AG04450 (cell line): Measurements from ENCODE around the gene FARP1. TPM values are rescaled to one million over a fixed set of nuclear protein-coding genes. Genes with fewer than 3 reads are reported as not detected.

Source experiments
- CTCF ChIA-PET: fragments of 300-600, 350-600 bp; formaldehyde crosslinking; extraction: SDS; loops from one replicate; lab custom pipeline; 2022; ENCODE audit warnings: antibody characterized with exemption, inconsistent platforms; lab: Charles Lee
- POLR2A ChIA-PET: fragments of 350-600 bp; formaldehyde crosslinking; extraction: SDS; loops from one replicate; lab custom pipeline; 2021; ENCODE audit warnings: antibody characterized with exemption, inconsistent platforms; lab: Yijun Ruan, JAX
- DNase-seq: peaks from one replicate; pipeline ENCODE4 v3.0.0-alpha.2; 2011; ENCODE audit warnings: low read depth, low spot score
- H3K27ac ChIP-seq: one replicate; pipeline ENCODE4 v1.5.1; 2012; ENCODE audit warnings: low read depth, low read length, control low read depth
- H3K27me3 ChIP-seq: one replicate; pipeline ENCODE4 v1.6.0; 2012; ENCODE audit warnings: low read length; ENCODE audit not compliant: control insufficient read depth, insufficient read depth
- H3K4me3 ChIP-seq: 2 replicates; pipeline ENCODE4 v1.5.1; 2011; ENCODE audit warnings: mild to moderate bottlenecking, low read depth, low read length, control low read depth
- H3K9me3 ChIP-seq: 2 replicates; pipeline ENCODE4 v1.5.1; 2012; ENCODE audit warnings: low read length; ENCODE audit not compliant: control insufficient read depth, insufficient read depth
- polyA plus RNA-seq: library from polyadenylated mRNA; depleted of rRNA; stranded (reverse); fragments of >200 nt; gene quantifications from 2 replicates; pipeline ENCODE4 v1.2.3, GENCODE V29; 2011
- TF ChIP-seq, protein P1 (sequence below): IDR thresholded peaks from 2 replicates; pipeline ENCODE4 v1.5.1; 2011; ENCODE audit warnings: low read depth, low read length, control low read depth, inconsistent platforms

Gene FARP1
- polyA plus RNA-seq, 1 experiment: 76.4 TPM

DNA sequence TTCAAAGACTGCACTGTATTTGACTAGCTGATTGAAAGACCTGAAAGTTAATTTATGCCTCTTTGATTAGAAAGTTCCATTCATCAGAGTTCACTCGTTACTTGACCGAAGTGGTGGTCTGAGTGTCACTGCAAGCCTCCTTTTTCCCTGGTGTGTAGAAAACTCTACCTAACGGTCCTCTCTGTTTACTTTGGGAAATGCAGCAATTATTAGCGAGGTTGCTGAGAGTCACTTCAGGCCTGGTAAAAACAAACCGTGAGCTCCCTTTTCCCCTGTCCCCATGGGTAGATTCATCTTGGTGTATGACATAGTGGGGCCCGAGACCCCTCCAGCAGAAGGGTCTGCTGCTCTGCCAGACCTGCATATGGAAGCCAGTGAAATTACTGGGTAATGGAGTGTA is 161.0 kb downstream of the FARP1 start:
- Histone ChIP-seq H3K4me3 (no peak overlapping the region), H3K27me3 (no peaks in the 10 kb centered on the region), H3K9me3 (no peaks in the 10 kb centered on the region; the same call in 1 of the 2 replicates), H3K27ac (no peak overlapping the region)
- TF ChIP-seq, protein P1, sequence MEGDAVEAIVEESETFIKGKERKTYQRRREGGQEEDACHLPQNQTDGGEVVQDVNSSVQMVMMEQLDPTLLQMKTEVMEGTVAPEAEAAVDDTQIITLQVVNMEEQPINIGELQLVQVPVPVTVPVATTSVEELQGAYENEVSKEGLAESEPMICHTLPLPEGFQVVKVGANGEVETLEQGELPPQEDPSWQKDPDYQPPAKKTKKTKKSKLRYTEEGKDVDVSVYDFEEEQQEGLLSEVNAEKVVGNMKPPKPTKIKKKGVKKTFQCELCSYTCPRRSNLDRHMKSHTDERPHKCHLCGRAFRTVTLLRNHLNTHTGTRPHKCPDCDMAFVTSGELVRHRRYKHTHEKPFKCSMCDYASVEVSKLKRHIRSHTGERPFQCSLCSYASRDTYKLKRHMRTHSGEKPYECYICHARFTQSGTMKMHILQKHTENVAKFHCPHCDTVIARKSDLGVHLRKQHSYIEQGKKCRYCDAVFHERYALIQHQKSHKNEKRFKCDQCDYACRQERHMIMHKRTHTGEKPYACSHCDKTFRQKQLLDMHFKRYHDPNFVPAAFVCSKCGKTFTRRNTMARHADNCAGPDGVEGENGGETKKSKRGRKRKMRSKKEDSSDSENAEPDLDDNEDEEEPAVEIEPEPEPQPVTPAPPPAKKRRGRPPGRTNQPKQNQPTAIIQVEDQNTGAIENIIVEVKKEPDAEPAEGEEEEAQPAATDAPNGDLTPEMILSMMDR: no peak
- ChIA-PET CTCF (interaction anchor here (0.6 kb wide), 1 partner anchor 16 kb away, joined by 12 read pairs; no protein-coding TSS in a partner anchor), POLR2A (no interaction called here)
- DNase-seq: no peak

DNA sequence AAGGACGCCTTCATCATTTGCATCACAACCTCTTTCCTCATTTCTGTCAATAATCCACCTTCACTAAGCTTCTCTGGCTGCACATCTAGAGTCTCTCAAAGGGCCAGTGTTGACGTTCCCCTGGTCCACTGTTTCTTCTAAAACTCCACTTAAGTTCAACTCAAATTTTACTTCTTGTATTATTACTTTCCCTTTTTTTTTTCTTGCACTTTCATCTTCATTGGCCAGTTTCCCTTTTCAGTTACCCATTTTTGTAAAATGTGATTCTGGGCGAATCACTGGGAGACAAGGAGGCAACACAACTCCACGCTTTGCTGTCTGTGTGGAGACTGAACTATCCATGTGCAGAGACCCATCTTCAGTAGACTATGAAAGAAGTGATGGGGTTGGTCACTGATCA is 162.8 kb downstream of the FARP1 start:
- Histone ChIP-seq H3K9me3 (no peaks in the 10 kb centered on the region; the same call in 1 of the 2 replicates), H3K27me3 (no peaks in the 10 kb centered on the region), H3K4me3 (no peak overlapping the region), H3K27ac (no peak overlapping the region)
- TF ChIP-seq, protein P1: no peak
- ChIA-PET POLR2A (interaction anchor here (0.7 kb wide), 1 partner anchor 265 kb away, joined by 3 read pairs; no protein-coding TSS in a partner anchor), CTCF (interaction anchor here (0.6 kb wide), 1 partner anchor 105 kb away, joined by 3 read pairs; no protein-coding TSS in a partner anchor)
- DNase-seq: no peak

DNA sequence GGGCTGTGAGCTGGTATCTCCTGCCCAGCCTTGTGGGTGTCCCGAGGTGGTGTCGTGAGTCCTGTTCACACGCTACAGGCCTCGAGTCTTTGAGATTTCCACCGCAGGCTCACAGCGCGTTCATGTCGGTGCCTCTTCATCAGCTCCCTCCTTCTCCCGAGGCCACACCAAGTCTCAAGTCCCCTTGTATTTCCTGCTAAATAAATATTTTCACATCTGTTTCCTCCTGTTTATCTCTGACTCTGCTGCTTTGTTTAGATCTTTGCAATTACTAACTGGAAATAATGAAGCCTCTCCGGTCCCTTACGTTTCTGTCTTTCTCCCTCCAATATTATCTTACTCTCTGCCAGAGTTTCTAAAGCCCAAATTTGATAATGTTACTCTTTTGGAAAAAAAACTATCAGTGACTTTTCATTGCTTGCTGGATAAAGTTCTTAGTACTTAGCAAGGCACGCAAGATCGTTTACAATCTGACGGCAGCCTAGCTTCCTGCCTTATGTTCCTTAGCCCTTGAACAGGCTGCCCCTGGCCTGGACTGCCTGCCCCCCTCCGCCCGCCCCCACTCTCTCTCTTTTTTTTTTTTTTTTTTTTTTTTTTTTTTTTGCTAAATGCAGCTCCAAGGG is 164.7 kb downstream of the FARP1 start:
- TF ChIP-seq, protein P1: no peak
- Histone ChIP-seq H3K27ac (peak overlapping the region; percentile 52), H3K4me3 (no peak overlapping the region), H3K27me3 (no peaks in the 10 kb centered on the region), H3K9me3 (no peaks in the 10 kb centered on the region; the same call in 1 of the 2 replicates)
- ChIA-PET CTCF (interaction anchor here (1.0 kb wide), 1 partner anchor 38 kb away, joined by 3 read pairs; no protein-coding TSS in a partner anchor), POLR2A (interaction anchor here (0.9 kb wide), 1 partner anchor 9 kb away, joined by 9 read pairs; no protein-coding TSS in a partner anchor)
- DNase-seq: no peak

DNA sequence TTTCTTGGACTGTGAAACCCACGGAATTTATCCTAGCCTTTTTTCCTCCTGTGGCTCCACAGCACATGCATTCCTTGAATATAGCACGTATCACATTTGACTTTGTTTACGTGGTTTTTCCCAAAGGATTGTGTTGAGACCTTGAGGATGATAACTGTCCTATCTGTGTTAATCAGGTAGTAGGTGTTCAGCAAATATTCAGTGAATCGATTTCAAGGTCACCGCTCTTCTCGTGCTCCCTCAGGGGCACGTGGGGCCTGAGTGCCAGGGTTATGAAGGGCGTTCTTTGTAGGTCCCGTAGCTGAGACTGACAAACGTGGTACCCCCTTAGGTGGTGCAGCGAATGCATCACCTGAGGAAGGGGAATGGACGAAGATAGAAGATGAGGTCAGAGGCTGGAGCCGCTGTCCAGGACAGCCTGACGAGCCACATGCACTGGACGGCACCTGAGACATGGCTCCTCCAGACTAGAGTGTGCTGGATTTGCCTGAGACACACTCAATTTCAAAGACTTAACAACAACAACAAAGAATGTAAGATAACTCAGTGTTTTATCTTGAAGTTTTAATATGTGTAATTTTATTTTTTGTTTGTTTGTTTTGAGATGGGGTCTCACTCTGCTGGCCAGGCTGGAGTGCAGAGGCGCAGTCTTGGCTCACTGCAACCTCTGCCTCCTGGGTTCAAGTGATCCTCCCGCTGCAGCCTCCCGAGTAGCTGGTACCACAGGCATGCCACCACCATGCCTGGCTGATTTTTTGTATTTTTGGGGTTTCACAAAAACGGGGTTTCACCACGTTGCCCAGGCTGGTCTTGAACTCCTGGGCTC is 165.4 kb downstream of the FARP1 start:
- no peak for DNase-seq
- CTCF ChIA-PET: interaction anchor here (1.0 kb wide), 1 partner anchor 39 kb away, joined by 3 read pairs; no protein-coding TSS in a partner anchor

More for the DNA sequence above, 165.4 kb downstream of the FARP1 start:
- Histone ChIP-seq H3K4me3 (no peak overlapping the region), H3K9me3 (no peaks in the 10 kb centered on the region; the same call in 1 of the 2 replicates), H3K27me3 (no peaks in the 10 kb centered on the region), H3K27ac (peak overlapping the region; percentile 57)
- TF ChIP-seq, protein P1: no peak
- POLR2A ChIA-PET: interaction anchor here (0.9 kb wide), 1 partner anchor 9 kb away, joined by 9 read pairs; no protein-coding TSS in a partner anchor
